Spleen (tissue), 11 donors: ENCODE results near the gene RYK. TPM values are rescaled to one million over a fixed set of nuclear protein-coding genes. Genes with fewer than 3 reads are reported as not detected.
A peak's percentile ranks its signal among the peaks of the same experiment; 100 is the strongest.

Experiments used
- DNase-seq: peaks from one replicate; pipeline ENCODE4 v3.0.0-alpha.2; 2020
- H3K27ac ChIP-seq, 8 donors: fragments of 200-600 bp; sonication (generic) in 7 of 8; 1 replicate in 4 of 8; 2 replicates in 4 of 8; pipeline versions ENCODE4 v1.5.0 to v1.8.0; 2016 to 2021; ENCODE audit warnings: inconsistent platforms in 4 of 8, mild to moderate bottlenecking in 4 of 8, moderate library complexity in 1 of 8
- H3K27me3 ChIP-seq, 7 donors: fragments of 200-600 bp; sonication (generic) in 6 of 7; replicated peaks in 1 of 7; 1 replicate in 4 of 7; 2 replicates in 3 of 7; pipeline versions ENCODE4 v1.5.0 to v1.8.0; 2016 to 2021; ENCODE audit warnings: inconsistent platforms in 3 of 7, mild to moderate bottlenecking in 1 of 7
- H3K36me3 ChIP-seq, 6 donors: fragments of 200-600 bp; sonication (generic) in 5 of 6; 1 replicate in 4 of 6; 2 replicates in 2 of 6; pipeline versions ENCODE4 v1.5.0 to v1.8.0; 2016 to 2021; ENCODE audit warnings: inconsistent platforms in 2 of 6
- H3K4me1 ChIP-seq, 6 donors: fragments of 200-600 bp; sonication (generic) in 5 of 6; 1 replicate in 3 of 6; 2 replicates in 3 of 6; pipeline versions ENCODE4 v1.5.0 to v1.8.0; 2016 to 2021; ENCODE audit warnings: inconsistent platforms in 3 of 6
- H3K4me3 ChIP-seq, 8 donors: fragments of 200-600 bp; sonication (generic) in 7 of 8; 1 replicate in 4 of 8; 2 replicates in 4 of 8; pipeline versions ENCODE4 v1.5.0 to v1.8.0; 2016 to 2021; ENCODE audit warnings: inconsistent platforms in 4 of 8, mild to moderate bottlenecking in 4 of 8, moderate library complexity in 2 of 8
- H3K9me3 ChIP-seq, 8 donors: fragments of 200-600 bp; sonication (generic) in 7 of 8; 1 replicate in 4 of 8; 2 replicates in 4 of 8; pipeline versions ENCODE4 v1.5.0 to v1.8.0; 2016 to 2021; ENCODE audit warnings: inconsistent platforms in 4 of 8
- CTCF ChIP-seq, 11 experiments: fragments of 200-600 bp in 7 of 11; fragments of 450-650 bp in 4 of 11; sonication (generic) in 4 of 11; IDR thresholded peaks in 8 of 11; conservative IDR thresholded peaks in 3 of 11; 1 replicate in 7 of 11; 2 replicates in 4 of 11; pipeline versions ENCODE4 v1.4.0 to v1.8.0; 2016 to 2021; ENCODE audit warnings: antibody characterized with exemption in 11 of 11, inconsistent platforms in 4 of 11, mild to moderate bottlenecking in 1 of 11
- POLR2A ChIP-seq, 3 donors: fragments of 450-650 bp; IDR thresholded peaks; one replicate each; pipeline ENCODE4 v1.5.1; 2017; ENCODE audit warnings: antibody characterized with exemption in 3 of 3, mild to moderate bottlenecking in 1 of 3
- POLR2AphosphoS5 ChIP-seq, 3 donors: sonication (generic); formaldehyde crosslinking; IDR thresholded peaks; one replicate each; pipeline ENCODE4 v1.5.1; 2017; ENCODE audit warnings: antibody characterized with exemption in 3 of 3
- WGBS, 5 donors: extraction: QIAGEN DNeasy Blood & Tissue Kit in 3 of 5; methylation state at CpG; one replicate each; pipeline versions ENCODE4 v1.1.5 to v1.1.7; 2013 to 2018; 5-methylcytosine and 5-hydroxymethylcytosine counted together
- intact Hi-C: fragments of 100-400 bp; cut with DNase I; formaldehyde crosslinking; loops from one replicate; pipeline ENCODE4 v1.15.0; 2023; ENCODE audit warnings: low total_unique reads
- polyA plus RNA-seq, 3 donors: library from polyadenylated mRNA; stranded (reverse); fragments of 200-250 nt; gene quantifications; one replicate each; pipeline ENCODE4 v1.2.1, GENCODE V29; 2013
- total RNA-seq, 7 donors: library from RNA; depleted of rRNA in 3 of 7; stranded (reverse); fragments of >200 nt in 3 of 7; fragmentation: NEBNext Ultra II Directional in 4 of 7; extraction: Animal tissue kit (Norgen Biotek cat#: 25700) in 4 of 7; gene quantifications; one replicate each; pipeline versions ENCODE4 v1.1.0 to v1.2.1, GENCODE V29; 2016 to 2021
- donor health status: healthy with polysubstance abuse.
- donor health status: DM: no; HTN: no; CAD: no; lungs with moderate emphysema.
- donor health status: DM: no; HTN: no; CAD: no.
- donor health status: Bipolar disorder and iron deficiency.
- donor health status: healthy.
- donor health status: DM: no; HTN: no; CAD: no.
- donor health status: DM: yes; HTN: yes; CAD: no.

The RYK gene
- total and polyA plus RNA-seq, 10 donors = 18.9 to 108 (median 50.9) TPM

DNA sequence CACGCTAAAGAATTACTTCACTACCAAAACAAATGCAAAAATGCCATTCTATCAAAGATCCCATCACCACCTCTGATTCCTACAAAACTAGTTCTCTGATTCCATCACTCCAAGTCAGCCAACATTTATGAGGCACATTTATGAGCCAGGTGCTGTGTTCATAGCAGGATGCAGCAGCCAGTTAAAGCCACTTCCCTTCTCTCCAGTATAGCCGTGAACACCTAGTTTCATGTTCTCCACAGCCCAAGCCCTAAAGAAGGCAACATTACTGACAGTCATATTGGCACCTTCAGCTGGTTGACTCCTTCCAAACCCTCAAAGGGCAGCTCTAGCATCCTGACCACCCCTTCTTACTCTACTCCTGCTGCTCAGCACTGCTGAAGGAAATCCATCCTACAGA lies 36.4 kb downstream of the RYK start:
- no peak for DNase-seq
- TF ChIP-seq POLR2AphosphoS5 (IDR thresholded peaks at IDR 0.05) (no peak), CTCF (IDR thresholded peaks at IDR 0.05 in 8 of 11, conservative IDR thresholded peaks at IDR 0.05 in 3 of 11) (no peak), POLR2A (IDR thresholded peaks at IDR 0.05) (no peak)
- WGBS, 5 donors = 61 to 80% (median 68%) methylated on average over 2 of the region's 2 CpGs
- Histone ChIP-seq H3K27ac (no peak overlapping the region), H3K4me3 (no peak overlapping the region), H3K4me1 (peaks cover 0 to 60% (median 15%) of the 10 kb centered on the region in 6 donors), H3K9me3 (no peaks in the 10 kb centered on the region), H3K36me3 (peaks cover 0 to 29% (median 16%) of the 10 kb centered on the region in 6 donors), H3K27me3 (no peaks in the 10 kb centered on the region)
- intact Hi-C loops = loop anchor here (5.0 to 10.0 kb wide), 2 partner anchors 91 to 282 kb away; no protein-coding TSS in a partner anchor

DNA sequence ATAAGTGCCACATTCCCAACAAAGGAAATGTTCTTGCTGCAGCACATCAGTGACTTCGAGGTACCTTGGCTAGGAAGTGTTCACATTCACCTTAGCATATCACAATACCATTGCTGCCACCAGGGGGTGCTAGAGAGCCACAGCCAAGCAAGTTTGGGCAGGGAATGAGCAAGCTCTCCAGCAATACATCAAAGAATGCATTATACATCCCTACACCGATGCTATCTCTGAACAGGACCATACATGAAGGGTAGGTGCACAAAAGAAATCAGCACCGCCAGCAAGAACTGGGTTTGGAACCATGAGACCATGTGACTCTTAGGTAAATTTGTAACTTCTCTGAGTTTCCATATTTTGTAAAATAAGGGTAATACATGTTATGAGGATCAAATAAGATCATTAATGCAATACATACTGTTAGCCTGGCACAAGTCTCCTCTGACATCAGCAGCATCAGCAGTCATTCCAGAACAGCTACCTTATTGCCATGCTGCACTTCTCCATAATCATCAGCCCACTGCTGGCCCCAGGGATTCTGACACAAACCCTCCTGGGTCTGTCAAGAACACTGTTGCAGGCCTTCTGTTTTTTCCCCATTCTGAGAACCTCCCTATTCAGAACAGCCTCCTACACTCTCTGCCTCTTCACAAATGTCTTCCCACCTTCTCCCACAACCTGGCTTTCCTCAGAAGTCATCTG lies 37.5 kb downstream of the RYK start:
- Histone ChIP-seq H3K27me3 (no peaks in the 10 kb centered on the region), H3K9me3 (no peaks in the 10 kb centered on the region), H3K27ac (no peak overlapping the region), H3K4me1 (peaks cover 0 to 60% (median 15%) of the 10 kb centered on the region in 6 donors), H3K36me3 (peaks cover 0 to 40% (median 25%) of the 10 kb centered on the region in 6 donors), H3K4me3 (no peak overlapping the region)
- TF ChIP-seq CTCF (IDR thresholded peaks at IDR 0.05 in 8 of 11, conservative IDR thresholded peaks at IDR 0.05 in 3 of 11) (peak; percentile 76 to 93 (median 87)), POLR2A (IDR thresholded peaks at IDR 0.05) (no peak), POLR2AphosphoS5 (IDR thresholded peaks at IDR 0.05) (peak in 1 of 3 donors; percentile 36)
- intact Hi-C loops = loop anchor here (5.0 to 10.0 kb wide), 2 partner anchors 92 to 281 kb away; no protein-coding TSS in a partner anchor
- peak; percentile 92 for DNase-seq
- 23 to 33% (median 31%) methylated on average over 3 of the region's 3 CpGs for WGBS, 5 donors

DNA sequence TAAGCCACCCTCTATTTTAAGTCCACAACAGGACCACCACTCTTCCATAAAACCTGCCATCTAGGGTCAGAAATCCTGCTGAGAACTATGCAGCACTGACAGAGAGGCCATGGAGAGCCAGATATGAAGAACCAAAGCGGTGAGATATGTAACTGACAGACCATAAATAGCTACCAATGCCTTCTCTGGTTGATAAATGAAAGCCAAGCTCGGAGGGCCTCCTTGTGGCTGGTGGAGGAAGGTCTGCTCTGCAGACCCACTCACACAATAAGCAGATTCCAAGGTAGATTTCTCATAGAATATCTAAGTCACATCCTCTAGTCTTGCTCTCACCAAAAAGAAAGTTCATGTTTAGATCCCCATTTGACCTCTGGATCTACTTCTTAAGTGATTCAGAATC lies 38.9 kb downstream of the RYK start:
- DNase-seq = no peak
- intact Hi-C loops = loop anchor here (5.0 to 10.0 kb wide), 2 partner anchors 93 to 279 kb away; no protein-coding TSS in a partner anchor

More for the DNA sequence above, 38.9 kb downstream of the RYK start:
- Histone ChIP-seq H3K36me3 (peaks cover 0 to 51% (median 31%) of the 10 kb centered on the region in 6 donors), H3K27ac (no peak overlapping the region), H3K4me1 (peaks cover 0 to 51% (median 15%) of the 10 kb centered on the region in 6 donors), H3K27me3 (no peaks in the 10 kb centered on the region), H3K9me3 (no peaks in the 10 kb centered on the region), H3K4me3 (no peak overlapping the region)
- no peak for TF ChIP-seq POLR2AphosphoS5 (IDR thresholded peaks at IDR 0.05)
- TF ChIP-seq POLR2A (IDR thresholded peaks at IDR 0.05) = no peak
- peak; percentile 27 to 73 (median 61) for TF ChIP-seq CTCF (IDR thresholded peaks at IDR 0.05 in 8 of 11, conservative IDR thresholded peaks at IDR 0.05 in 3 of 11)
- 17 to 49% (median 24%) methylated on average over 2 of the region's 2 CpGs for WGBS, 5 donors
